ENCODE measurements around the gene EREG. TPM values are rescaled to one million over a fixed set of nuclear protein-coding genes. Genes with fewer than 3 reads are reported as not detected.

Gene EREG, protein sequence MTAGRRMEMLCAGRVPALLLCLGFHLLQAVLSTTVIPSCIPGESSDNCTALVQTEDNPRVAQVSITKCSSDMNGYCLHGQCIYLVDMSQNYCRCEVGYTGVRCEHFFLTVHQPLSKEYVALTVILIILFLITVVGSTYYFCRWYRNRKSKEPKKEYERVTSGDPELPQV
- total RNA-seq: 100 to 1,000 TPM in 1 of 4 donors, 10 to 100 TPM in 2, 1 to 10 TPM in 1; 8.0 to 122 (median 11.9) TPM

DNA sequence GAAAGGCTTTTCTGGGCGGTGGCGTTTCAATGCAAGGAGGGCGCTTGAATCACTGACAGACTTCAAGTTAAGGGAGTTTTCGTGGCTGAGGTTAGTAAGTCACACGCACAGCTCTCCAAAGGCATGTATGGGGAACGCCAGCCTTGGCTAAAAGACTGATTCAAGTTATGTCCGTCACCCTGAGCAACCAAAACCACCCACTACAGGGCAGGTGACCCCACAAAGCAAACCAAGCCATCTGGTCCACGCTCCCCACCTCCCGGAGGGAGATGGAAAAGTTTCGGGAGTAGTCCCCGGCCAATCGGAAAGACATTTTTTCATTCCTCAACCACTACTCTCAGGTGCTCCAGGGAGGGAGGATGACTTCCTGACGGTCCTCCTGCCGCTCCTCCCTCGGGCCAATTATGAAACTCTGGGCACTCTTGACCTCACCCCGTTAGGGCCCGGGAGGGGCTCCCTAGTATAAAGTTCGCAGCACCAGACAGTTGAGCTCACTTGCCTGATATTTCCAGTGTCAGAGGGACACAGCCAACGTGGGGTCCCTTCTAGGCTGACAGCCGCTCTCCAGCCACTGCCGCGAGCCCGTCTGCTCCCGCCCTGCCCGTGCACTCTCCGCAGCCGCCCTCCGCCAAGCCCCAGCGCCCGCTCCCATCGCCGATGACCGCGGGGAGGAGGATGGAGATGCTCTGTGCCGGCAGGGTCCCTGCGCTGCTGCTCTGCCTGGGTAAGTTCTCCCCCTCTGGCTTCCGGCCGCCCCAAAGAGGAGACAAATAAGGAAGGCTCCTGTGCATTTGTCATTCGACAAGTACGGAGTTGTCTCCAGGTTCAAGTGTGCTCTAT is at the start of gene EREG:
TSS of gene EREG (plus strand) at position 494 of the 840 bp plus-strand sequence. CDS start at position 658, 164 bp downstream.
- Histone ChIP-seq H3K4me1 (peaks cover 0 to 25% (median 13%) of the 10 kb centered on the region in 3 donors), H3K4me3 (peak within 1 kb of the TSS; percentile 52 to 72 (median 58)), H3K36me3 (no peaks in the 10 kb centered on the region), H3K27ac (peak within 1 kb of the TSS; percentile 62 to 86 (median 74)), H3K9me3 (no peaks in the 10 kb centered on the region), H3K27me3 (peaks cover 0 to 30% (median 2%) of the 10 kb centered on the region in 4 donors)
- no peak for TF ChIP-seq POLR2A (IDR thresholded peaks at IDR 0.05)
- TF ChIP-seq, protein P1, sequence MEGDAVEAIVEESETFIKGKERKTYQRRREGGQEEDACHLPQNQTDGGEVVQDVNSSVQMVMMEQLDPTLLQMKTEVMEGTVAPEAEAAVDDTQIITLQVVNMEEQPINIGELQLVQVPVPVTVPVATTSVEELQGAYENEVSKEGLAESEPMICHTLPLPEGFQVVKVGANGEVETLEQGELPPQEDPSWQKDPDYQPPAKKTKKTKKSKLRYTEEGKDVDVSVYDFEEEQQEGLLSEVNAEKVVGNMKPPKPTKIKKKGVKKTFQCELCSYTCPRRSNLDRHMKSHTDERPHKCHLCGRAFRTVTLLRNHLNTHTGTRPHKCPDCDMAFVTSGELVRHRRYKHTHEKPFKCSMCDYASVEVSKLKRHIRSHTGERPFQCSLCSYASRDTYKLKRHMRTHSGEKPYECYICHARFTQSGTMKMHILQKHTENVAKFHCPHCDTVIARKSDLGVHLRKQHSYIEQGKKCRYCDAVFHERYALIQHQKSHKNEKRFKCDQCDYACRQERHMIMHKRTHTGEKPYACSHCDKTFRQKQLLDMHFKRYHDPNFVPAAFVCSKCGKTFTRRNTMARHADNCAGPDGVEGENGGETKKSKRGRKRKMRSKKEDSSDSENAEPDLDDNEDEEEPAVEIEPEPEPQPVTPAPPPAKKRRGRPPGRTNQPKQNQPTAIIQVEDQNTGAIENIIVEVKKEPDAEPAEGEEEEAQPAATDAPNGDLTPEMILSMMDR (IDR thresholded peaks at IDR 0.05): no peak
- 4 to 32% methylated on average over 10 to 24 of the region's 40 CpGs for WGBS, 2 donors
- intact Hi-C loops (cut with DNase I): no loop called here
- DNase-seq: no peak

GRCh38 chr4:74315376-74315775 is 49.6 kb upstream of the EREG start:
- intact Hi-C loops (cut with DNase I): no loop called here
- TF ChIP-seq, protein P1 (IDR thresholded peaks at IDR 0.05): no peak
- Histone ChIP-seq H3K27ac (no peak overlapping the region), H3K9me3 (no peaks in the 10 kb centered on the region), H3K36me3 (peaks cover 0 to 23% (median 0%) of the 10 kb centered on the region in 3 donors), H3K27me3 (no peaks in the 10 kb centered on the region), H3K4me1 (peaks cover 0 to 3% (median 0%) of the 10 kb centered on the region in 3 donors), H3K4me3 (no peak overlapping the region)
- 82 to 94% methylated on average over 5 of the region's 5 CpGs for WGBS, 2 donors
- no peak for DNase-seq

DNA sequence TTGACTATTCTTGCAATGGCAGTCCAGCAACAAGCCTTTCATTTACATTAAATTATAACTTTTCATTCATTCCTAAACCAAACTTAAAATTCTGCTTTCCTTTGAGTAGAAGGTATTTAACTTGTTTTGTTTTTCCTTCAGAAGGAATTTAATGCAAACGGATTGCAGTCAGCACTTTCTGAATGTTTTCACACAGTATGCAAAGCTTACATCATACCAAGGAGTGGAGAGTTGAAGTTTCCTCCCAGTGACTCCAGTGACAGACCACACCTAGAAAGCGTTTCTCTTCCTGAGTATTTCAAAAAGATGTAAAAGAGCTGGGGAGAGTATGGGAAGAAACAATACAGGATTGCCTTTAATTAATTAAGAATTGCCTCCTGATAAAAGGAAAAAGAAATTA is 48.5 kb upstream of the EREG start:
- Histone ChIP-seq H3K9me3 (no peaks in the 10 kb centered on the region), H3K27ac (peak overlapping the region in 1 of 4 donors; percentile 58), H3K4me3 (no peak overlapping the region), H3K36me3 (peaks cover 0 to 23% (median 0%) of the 10 kb centered on the region in 3 donors), H3K27me3 (no peaks in the 10 kb centered on the region), H3K4me1 (peaks cover 0 to 11% (median 0%) of the 10 kb centered on the region in 3 donors)
- TF ChIP-seq, protein P1 (IDR thresholded peaks at IDR 0.05): no peak
- no peak for TF ChIP-seq POLR2A (IDR thresholded peaks at IDR 0.05)
- intact Hi-C loops (cut with DNase I): no loop called here
- 39 to 46% methylated on average over 2 of the region's 2 CpGs for WGBS, 2 donors
- no peak for DNase-seq

GRCh38 chr4:74317616-74318246 is 47.2 kb upstream of the EREG start:
- intact Hi-C loops (cut with DNase I): no loop called here
- Histone ChIP-seq H3K27me3 (no peaks in the 10 kb centered on the region), H3K4me1 (peaks cover 0 to 11% (median 0%) of the 10 kb centered on the region in 3 donors), H3K27ac (no peak overlapping the region), H3K36me3 (peaks cover 0 to 19% (median 0%) of the 10 kb centered on the region in 3 donors), H3K4me3 (no peak overlapping the region), H3K9me3 (no peaks in the 10 kb centered on the region)
- no peak for TF ChIP-seq POLR2A (IDR thresholded peaks at IDR 0.05)
- TF ChIP-seq, protein P1 (IDR thresholded peaks at IDR 0.05): no peak
- 56 to 58% methylated on average over 3 of the region's 3 CpGs for WGBS, 2 donors
- no peak for DNase-seq

All from esophagus squamous epithelium (tissue), 5 donors.